HEK293 (cell line): ENCODE data around the gene PARD3B.

Experiments
- CTCF ChIA-PET: fragments of 350-600 bp; formaldehyde crosslinking; extraction: SDS; loops from one replicate; lab custom pipeline; 2021; ENCODE audit warnings: antibody characterized with exemption; lab: Yijun Ruan, JAX
- POLR2A ChIA-PET: fragments of 300-600 bp; formaldehyde crosslinking; extraction: SDS; loops from one replicate; lab custom pipeline; 2020; ENCODE audit warnings: antibody characterized with exemption, inconsistent platforms; lab: Yijun Ruan, JAX
- H3K27ac ChIP-seq: fragments of 200-500 bp; sonication (Bioruptor generic); 2 replicates; pipeline ENCODE4 v1.5.1; 2014; ENCODE audit warnings: low read depth, low read length, control low read depth, inconsistent platforms; ENCODE audit errors: extremely low read depth
- H3K36me3 ChIP-seq, 2 experiments: fragments of 200-500 bp in 1 of 2; sonication (Bioruptor generic) in 1 of 2; 1 replicate in 1 of 2; 2 replicates in 1 of 2; pipeline ENCODE4 v1.5.1; 2014 to 2017; ENCODE audit warnings: inconsistent platforms in 2 of 2, low read length in 2 of 2; ENCODE audit not compliant: control insufficient read depth in 2 of 2, insufficient read depth in 1 of 2
- H3K4me1 ChIP-seq: fragments of 200-500 bp; sonication (Bioruptor generic); 2 replicates; pipeline ENCODE4 v1.5.1; 2014; ENCODE audit warnings: mild to moderate bottlenecking, low read length, inconsistent platforms; ENCODE audit not compliant: control insufficient read depth, insufficient read depth
- H3K4me3 ChIP-seq: 2 replicates; pipeline ENCODE4 v1.5.1; 2011; ENCODE audit warnings: low read depth, mild to moderate bottlenecking, control low read depth, low read length, moderate library complexity
- H3K9me3 ChIP-seq: fragments of 200-500 bp; sonication (Bioruptor generic); 2 replicates; pipeline ENCODE4 v1.5.1; 2014; ENCODE audit warnings: low read depth, low read length, inconsistent platforms; ENCODE audit not compliant: control insufficient read depth, insufficient read depth
- EGR2 ChIP-seq: fragments of 450-650 bp; formaldehyde crosslinking; IDR thresholded peaks from 2 replicates; pipeline ENCODE4 v1.5.1; 2016; ENCODE audit warnings: low read depth, missing biosample characterization, missing genetic modification characterization
- GLI2 ChIP-seq: fragments of 450-650 bp; formaldehyde crosslinking; IDR thresholded peaks from 2 replicates; pipeline ENCODE4; 2017; ENCODE audit warnings: missing biosample characterization, missing genetic modification characterization, low read depth, borderline replicate concordance
- KLF1 ChIP-seq: fragments of 450-650 bp; formaldehyde crosslinking; IDR thresholded peaks from 2 replicates; pipeline ENCODE4 v1.5.1; 2016; ENCODE audit warnings: missing biosample characterization, missing genetic modification characterization
- KLF7 ChIP-seq: fragments of 450-650 bp; formaldehyde crosslinking; IDR thresholded peaks from 2 replicates; pipeline ENCODE4 v1.5.1; 2016; ENCODE audit warnings: missing biosample characterization, missing genetic modification characterization, borderline replicate concordance
- REPIN1 ChIP-seq: fragments of 450-650 bp; formaldehyde crosslinking; IDR thresholded peaks from 2 replicates; pipeline ENCODE4 v1.5.1; 2017; ENCODE audit warnings: missing biosample characterization, missing genetic modification characterization, low read depth
- SCRT1 ChIP-seq: fragments of 450-650 bp; formaldehyde crosslinking; IDR thresholded peaks from 2 replicates; pipeline ENCODE4 v1.5.1; 2016; ENCODE audit warnings: missing biosample characterization, missing genetic modification characterization, borderline replicate concordance
- ZBTB26 ChIP-seq: fragments of 450-650 bp; formaldehyde crosslinking; optimal IDR thresholded peaks from 2 replicates; pipeline ENCODE3; 2016; ENCODE audit warnings: missing biosample characterization, mild to moderate bottlenecking, missing genetic modification characterization
- ZNF157 ChIP-seq: fragments of 450-650 bp; formaldehyde crosslinking; IDR thresholded peaks from 2 replicates; pipeline ENCODE4 v1.5.1; 2016; ENCODE audit warnings: missing biosample characterization, missing genetic modification characterization
- ZNF174 ChIP-seq: fragments of 450-650 bp; formaldehyde crosslinking; IDR thresholded peaks from 2 replicates; pipeline ENCODE4 v1.5.0; 2017; ENCODE audit warnings: missing biosample characterization, mild to moderate bottlenecking, missing genetic modification characterization
- ZNF18 ChIP-seq: fragments of 450-650 bp; formaldehyde crosslinking; IDR thresholded peaks from 2 replicates; pipeline ENCODE4 v1.5.1; 2016; ENCODE audit warnings: missing biosample characterization, missing genetic modification characterization
- ZNF248 ChIP-seq: fragments of 450-650 bp; formaldehyde crosslinking; IDR thresholded peaks from 2 replicates; pipeline ENCODE4 v1.5.1; 2017; ENCODE audit warnings: missing biosample characterization, missing genetic modification characterization
- ZNF341 ChIP-seq: fragments of 450-650 bp; formaldehyde crosslinking; IDR thresholded peaks from 2 replicates; pipeline ENCODE4; 2016; ENCODE audit warnings: low read depth, missing biosample characterization, missing genetic modification characterization
- ZNF350 ChIP-seq: fragments of 450-650 bp; formaldehyde crosslinking; IDR thresholded peaks from 2 replicates; pipeline ENCODE4 v1.5.0; 2017; ENCODE audit warnings: missing biosample characterization, mild to moderate bottlenecking, missing genetic modification characterization
- ZNF391 ChIP-seq: fragments of 450-650 bp; formaldehyde crosslinking; IDR thresholded peaks from 2 replicates; pipeline ENCODE4 v1.5.1; 2016; ENCODE audit warnings: low read depth, missing biosample characterization, missing genetic modification characterization, borderline replicate concordance
- ZNF449 ChIP-seq: fragments of 450-650 bp; formaldehyde crosslinking; IDR thresholded peaks from 2 replicates; pipeline ENCODE4 v1.5.1; 2017; ENCODE audit warnings: missing biosample characterization, mild to moderate bottlenecking, missing genetic modification characterization, moderate library complexity
- ZNF513 ChIP-seq: fragments of 450-650 bp; IDR thresholded peaks from 2 replicates; pipeline ENCODE4 v1.5.1; 2018; ENCODE audit warnings: missing biosample characterization, missing genetic modification characterization
- ZNF530 ChIP-seq: fragments of 450-650 bp; formaldehyde crosslinking; IDR thresholded peaks from 2 replicates; pipeline ENCODE4 v1.5.1; 2016; ENCODE audit warnings: low read depth, missing biosample characterization, missing genetic modification characterization
- ZNF544 ChIP-seq: fragments of 450-650 bp; formaldehyde crosslinking; IDR thresholded peaks from 2 replicates; pipeline ENCODE4 v1.5.0; 2017; ENCODE audit warnings: missing biosample characterization, missing genetic modification characterization
- ZNF621 ChIP-seq: fragments of 450-650 bp; formaldehyde crosslinking; IDR thresholded peaks from 2 replicates; pipeline ENCODE4 v1.5.1; 2017; ENCODE audit warnings: missing biosample characterization, missing genetic modification characterization
- ZNF639 ChIP-seq: fragments of 450-650 bp; formaldehyde crosslinking; IDR thresholded peaks from 2 replicates; pipeline ENCODE4 v1.5.1; 2016; ENCODE audit warnings: missing biosample characterization, missing genetic modification characterization
- ZNF654 ChIP-seq: fragments of 450-650 bp; formaldehyde crosslinking; IDR thresholded peaks from 2 replicates; pipeline ENCODE4 v1.5.1; 2016; ENCODE audit warnings: low read depth, missing biosample characterization, missing genetic modification characterization

Gene PARD3B

GRCh38 chr2:204544961-204545860, at the start of gene PARD3B (continued):
- TF ChIP-seq ZNF157 (tag by site-specific recombination) (no peak), ZBTB26 (tag by site-specific recombination) (peak; percentile 38)

- H3K9me3 ChIP-seq, result no peaks in the 10 kb centered on the region
- no peaks in the 10 kb centered on the region for H3K36me3 ChIP-seq
- H3K27ac ChIP-seq, result no peak overlapping the region
- ChIA-PET POLR2A (no interaction called here), CTCF (interaction anchor here (0.9 kb wide), 1 partner anchor 69 kb away, joined by 3 read pairs; no protein-coding TSS in a partner anchor)
- no peaks in the 10 kb centered on the region for H3K4me1 ChIP-seq
- TF ChIP-seq ZNF350 (tag by site-specific recombination), result no peak
- no peak for TF ChIP-seq KLF7 (tag by site-specific recombination)
- H3K4me3 ChIP-seq, result no peak overlapping the region
Measured at GRCh38 chr2:204496779-204497178, 48.5 kb upstream of the PARD3B start.

- H3K4me3 ChIP-seq, result no peak overlapping the region
- H3K27ac ChIP-seq, result no peak overlapping the region
- no peaks in the 10 kb centered on the region for H3K9me3 ChIP-seq
- no peaks in the 10 kb centered on the region for H3K4me1 ChIP-seq
- POLR2A ChIA-PET, result no interaction called here
- TF ChIP-seq ZNF513 (no peak), ZNF639 (tag by site-specific recombination) (no peak), ZNF157 (tag by site-specific recombination) (no peak), ZNF174 (tag by site-specific recombination) (no peak), ZNF544 (tag by site-specific recombination) (no peak), EGR2 (tag by site-specific recombination) (no peak), KLF1 (tag by site-specific recombination) (no peak), ZNF391 (no peak)
- TF ChIP-seq, all 188 proteins: peak for 0
- CTCF ChIA-PET, result interaction anchor here (0.9 kb wide), 1 partner anchor 70 kb away, joined by 3 read pairs; no protein-coding TSS in a partner anchor
- no peaks in the 10 kb centered on the region for H3K36me3 ChIP-seq
Measured at GRCh38 chr2:204497855-204498254, 47.4 kb upstream of the PARD3B start.

- Histone ChIP-seq H3K4me3 (no peak overlapping the region), H3K4me1 (no peaks in the 10 kb centered on the region), H3K36me3 (no peaks in the 10 kb centered on the region), H3K27ac (no peak overlapping the region), H3K9me3 (no peaks in the 10 kb centered on the region)
- CTCF ChIA-PET, result no interaction called here
- POLR2A ChIA-PET, result no interaction called here
- TF ChIP-seq ZNF654 (tag by site-specific recombination), result no peak
- no peak for TF ChIP-seq ZNF621 (tag by site-specific recombination)
- no peak for TF ChIP-seq REPIN1 (tag by site-specific recombination)
- no peak for TF ChIP-seq SCRT1
- no peak for TF ChIP-seq GLI2 (tag by site-specific recombination)
- no peak for TF ChIP-seq ZNF248
- no peak for TF ChIP-seq ZNF530 (tag by site-specific recombination)
- TF ChIP-seq ZNF341 (tag by site-specific recombination), result no peak
- no peak for TF ChIP-seq ZNF18 (tag by site-specific recombination)
- TF ChIP-seq ZNF449 (tag by site-specific recombination), result no peak
Measured at GRCh38 chr2:204498291-204498690, 47.0 kb upstream of the PARD3B start.
